HepG2 (cell line): ENCODE measurements around the gene MCEE. TPM values are rescaled to one million over a fixed set of nuclear protein-coding genes. Genes with fewer than 3 reads are reported as not detected.

ENCODE experiments used
- ARID2 ChIP-seq: sonication (generic); formaldehyde crosslinking; IDR thresholded peaks from 2 replicates; pipeline ENCODE4 v1.8.1; 2022; ENCODE audit warnings: mild to moderate bottlenecking, missing genetic modification reagents, borderline replicate concordance
- ATM ChIP-seq: fragments of 450-650 bp; IDR thresholded peaks from 2 replicates; pipeline ENCODE4 v1.7.1; 2017; ENCODE audit warnings: mild to moderate bottlenecking, borderline replicate concordance
- CBX2 ChIP-seq, 2 experiments: fragments of 200-600 bp in 1 of 2; sonication (generic); formaldehyde crosslinking in 1 of 2; IDR thresholded peaks; 2 replicates each; pipeline versions ENCODE4 v1.7.0 to v1.8.1; 2018 to 2022; ENCODE audit warnings: low read depth in 2 of 2, low read length in 1 of 2, mild to moderate bottlenecking in 1 of 2, missing genetic modification reagents in 1 of 2
- HMG20A ChIP-seq: IDR thresholded peaks from 2 replicates; pipeline ENCODE4 v1.6.1; 2016; ENCODE audit warnings: borderline replicate concordance
- HNF4A ChIP-seq: sonication (generic); formaldehyde crosslinking; IDR thresholded peaks from 2 replicates; pipeline ENCODE4 v1.4.0; 2020; ENCODE audit warnings: missing genetic modification reagents
- KLF6 ChIP-seq: IDR thresholded peaks from 2 replicates; pipeline ENCODE4 v1.8.0; 2016; ENCODE audit warnings: missing biosample characterization, missing genetic modification reagents
- MBNL3 ChIP-seq: fragments of 250-450 bp; sonication (Bioruptor Pico); conservative IDR thresholded peaks from 2 replicates; pipeline ENCODE4 v1.8.0; 2022; ENCODE audit warnings: mild to moderate bottlenecking, inconsistent platforms
- NCOA2 ChIP-seq: sonication (generic); formaldehyde crosslinking; IDR thresholded peaks from 2 replicates; pipeline ENCODE4 v1.8.0; 2022; ENCODE audit warnings: inconsistent platforms
- NFYB ChIP-seq: sonication (generic); formaldehyde crosslinking; IDR thresholded peaks from 2 replicates; pipeline ENCODE4 v1.4.0; 2020; ENCODE audit warnings: missing genetic modification reagents
- PHB2 ChIP-seq: fragments of 450-650 bp; IDR thresholded peaks from 2 replicates; pipeline ENCODE4 v1.6.1; 2018; ENCODE audit not compliant: partially characterized antibody
- PITX1 ChIP-seq: sonication (generic); formaldehyde crosslinking; IDR thresholded peaks from 2 replicates; pipeline ENCODE4 v1.5.1; 2020; ENCODE audit warnings: mild to moderate bottlenecking, missing genetic modification reagents
- PRMT3 ChIP-seq: sonication (generic); formaldehyde crosslinking; IDR thresholded peaks from 2 replicates; pipeline ENCODE4 v1.8.1; 2022; ENCODE audit warnings: low read depth, mild to moderate bottlenecking, moderate library complexity, missing genetic modification reagents, borderline replicate concordance
- RAD51 ChIP-seq: fragments of 450-650 bp; IDR thresholded peaks from 2 replicates; pipeline ENCODE4 v1.6.1; 2016; ENCODE audit warnings: borderline replicate concordance
- SRSF4 ChIP-seq: fragments of 200-400 bp; formaldehyde crosslinking; IDR thresholded peaks from one replicate; pipeline ENCODE4 v1.6.1; 2018; ENCODE audit warnings: mild to moderate bottlenecking, low read depth, low read length, moderate library complexity; ENCODE audit not compliant: poor library complexity, severe bottlenecking
- SYNCRIP ChIP-seq: fragments of 200-400 bp; formaldehyde crosslinking; IDR thresholded peaks from 2 replicates; pipeline ENCODE4 v1.6.1; 2018; ENCODE audit warnings: mild to moderate bottlenecking, low read depth, low read length; ENCODE audit not compliant: insufficient read depth
- TEAD3 ChIP-seq: optimal IDR thresholded peaks from 2 replicates; pipeline ENCODE3; 2016; ENCODE audit warnings: borderline replicate concordance
- ZKSCAN8 ChIP-seq: IDR thresholded peaks from 2 replicates; pipeline ENCODE4 v1.6.1; 2016; ENCODE audit warnings: borderline replicate concordance, missing genetic modification reagents, missing compliant biosample characterization
- ZMYM3 ChIP-seq: sonication (generic); formaldehyde crosslinking; IDR thresholded peaks from 2 replicates; pipeline ENCODE4 v1.5.1; 2020; ENCODE audit warnings: mild to moderate bottlenecking, missing genetic modification reagents
- ZNF251 ChIP-seq: sonication (generic); formaldehyde crosslinking; IDR thresholded peaks from 2 replicates; pipeline ENCODE4 v1.9.0; 2021; ENCODE audit warnings: mild to moderate bottlenecking, missing genetic modification reagents
- ZNF382 ChIP-seq: sonication (generic); formaldehyde crosslinking; IDR thresholded peaks from 2 replicates; pipeline ENCODE4 v1.5.0; 2020; ENCODE audit warnings: missing genetic modification reagents, mild to moderate bottlenecking, borderline replicate concordance
- ZNF431 ChIP-seq: sonication (generic); formaldehyde crosslinking; IDR thresholded peaks from 2 replicates; pipeline ENCODE4 v1.9.0; 2022; ENCODE audit warnings: missing genetic modification reagents, low read depth, mild to moderate bottlenecking, borderline replicate concordance
- ZNF563 ChIP-seq: sonication (generic); formaldehyde crosslinking; IDR thresholded peaks from 2 replicates; pipeline ENCODE4 v1.8.0; 2022; ENCODE audit warnings: mild to moderate bottlenecking, moderate library complexity, missing genetic modification reagents
- ZNF572 ChIP-seq: sonication (generic); formaldehyde crosslinking; IDR thresholded peaks from 2 replicates; pipeline ENCODE4 v1.5.1; 2020; ENCODE audit warnings: mild to moderate bottlenecking, missing genetic modification reagents
- ZSCAN25 ChIP-seq: sonication (generic); formaldehyde crosslinking; IDR thresholded peaks from 2 replicates; pipeline ENCODE4 v1.8.0; 2022; ENCODE audit warnings: mild to moderate bottlenecking, missing genetic modification reagents
- polyA plus RNA-seq, 8 experiments: library from polyadenylated mRNA; depleted of rRNA in 3 of 8; stranded (reverse) in 7 of 8; unstranded in 1 of 8; fragments of >200 nt; fragmentation: Illumina TruSeq in 4 of 8; extraction: Trizol in 4 of 8; gene quantifications; 2 replicates each; pipeline versions ENCODE4 v1.2.1 to v1.2.3, GENCODE V29; 2011 to 2016; ENCODE audit warnings: low read depth in 4 of 8, missing spikeins in 1 of 8, mixed read lengths in 1 of 8; ENCODE audit not compliant: insufficient read depth in 1 of 8
- total RNA-seq, 5 experiments: library from RNA; depleted of rRNA; stranded (reverse); fragments of >200 nt; fragmentation: Illumina TruSeq; extraction: Trizol; gene quantifications; 2 replicates each; pipeline ENCODE4 v1.2.3, GENCODE V29; 2016; ENCODE audit warnings: low read depth in 1 of 5
- TF ChIP-seq, protein P1 (sequence below): sonication (generic); formaldehyde crosslinking; IDR thresholded peaks from 2 replicates; pipeline ENCODE4 v1.4.0; 2020; ENCODE audit warnings: missing genetic modification reagents
- TF ChIP-seq, protein P2 (sequence below): IDR thresholded peaks from 2 replicates; pipeline ENCODE4 v1.6.1; 2016; ENCODE audit warnings: low read depth, control low read depth
- TF ChIP-seq, protein P3 (sequence below): sonication (generic); formaldehyde crosslinking; IDR thresholded peaks from 2 replicates; pipeline ENCODE4 v1.4.0; 2020; ENCODE audit warnings: missing genetic modification reagents, borderline replicate concordance
- TF ChIP-seq, protein P4 (sequence below): sonication (generic); formaldehyde crosslinking; IDR thresholded peaks from 2 replicates; pipeline ENCODE4 v1.8.1; 2023; ENCODE audit warnings: missing genetic modification reagents, mild to moderate bottlenecking, borderline replicate concordance

The MCEE gene
- total and polyA plus RNA-seq, 2 of the 13 experiments (the other 11 are each of a cell fraction or from before 2014, with no cell fraction given), result 32.0 to 66.9 TPM

DNA sequence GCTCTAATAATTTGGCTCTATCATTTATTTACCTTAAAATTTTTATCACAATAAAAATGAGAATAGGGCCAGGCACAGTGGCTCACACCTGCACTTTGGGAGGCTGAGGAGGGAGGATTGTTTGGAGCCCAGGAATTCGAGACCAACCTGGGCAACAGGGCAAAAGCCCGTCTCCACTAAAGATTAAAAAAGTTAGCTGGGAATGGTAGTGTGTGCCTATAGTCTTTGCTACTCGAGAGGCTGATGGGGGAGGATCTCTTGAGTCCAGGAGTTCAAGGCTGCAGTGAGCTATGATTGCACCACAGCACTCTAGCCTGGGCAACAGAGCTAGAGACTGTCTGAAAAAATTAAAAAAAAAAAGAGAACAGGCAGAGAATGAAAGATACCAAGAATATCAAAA lies 6.1 kb upstream of the MCEE start (continued):
- TF ChIP-seq, protein P1, sequence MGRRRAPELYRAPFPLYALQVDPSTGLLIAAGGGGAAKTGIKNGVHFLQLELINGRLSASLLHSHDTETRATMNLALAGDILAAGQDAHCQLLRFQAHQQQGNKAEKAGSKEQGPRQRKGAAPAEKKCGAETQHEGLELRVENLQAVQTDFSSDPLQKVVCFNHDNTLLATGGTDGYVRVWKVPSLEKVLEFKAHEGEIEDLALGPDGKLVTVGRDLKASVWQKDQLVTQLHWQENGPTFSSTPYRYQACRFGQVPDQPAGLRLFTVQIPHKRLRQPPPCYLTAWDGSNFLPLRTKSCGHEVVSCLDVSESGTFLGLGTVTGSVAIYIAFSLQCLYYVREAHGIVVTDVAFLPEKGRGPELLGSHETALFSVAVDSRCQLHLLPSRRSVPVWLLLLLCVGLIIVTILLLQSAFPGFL (CRISPR knock-in tag), result no peak
- TF ChIP-seq SYNCRIP (no peak), RAD51 (no peak), ZNF563 (CRISPR knock-in tag) (no peak), ZNF572 (no peak), NFYB (CRISPR knock-in tag) (no peak), ZNF382 (CRISPR knock-in tag) (no peak), HNF4A (CRISPR knock-in tag) (peak; percentile 94), ZKSCAN8 (CRISPR knock-in tag) (no peak), MBNL3 (CRISPR knock-in tag) (no peak), ZMYM3 (CRISPR knock-in tag) (peak; percentile 93), ZNF431 (no peak), KLF6 (CRISPR knock-in tag) (no peak), PITX1 (CRISPR knock-in tag) (no peak), PRMT3 (no peak), ZNF251 (CRISPR knock-in tag) (no peak), ARID2 (no peak), HMG20A (CRISPR knock-in tag) (no peak), NCOA2 (CRISPR knock-in tag) (peak; percentile 45; the same call in 1 of the 2 replicates), ATM (no peak), TEAD3 (peak; percentile 63), ZSCAN25 (CRISPR knock-in tag) (no peak), PHB2 (no peak), CBX2 (IDR thresholded peaks at IDR 0.05; ENCODE audit: low read depth, low read length) (no peak), CBX2 (CRISPR knock-in tag; IDR thresholded peaks at IDR 0.05; ENCODE audit: low read depth) (no peak), SRSF4 (no peak)
- TF ChIP-seq, protein P2, sequence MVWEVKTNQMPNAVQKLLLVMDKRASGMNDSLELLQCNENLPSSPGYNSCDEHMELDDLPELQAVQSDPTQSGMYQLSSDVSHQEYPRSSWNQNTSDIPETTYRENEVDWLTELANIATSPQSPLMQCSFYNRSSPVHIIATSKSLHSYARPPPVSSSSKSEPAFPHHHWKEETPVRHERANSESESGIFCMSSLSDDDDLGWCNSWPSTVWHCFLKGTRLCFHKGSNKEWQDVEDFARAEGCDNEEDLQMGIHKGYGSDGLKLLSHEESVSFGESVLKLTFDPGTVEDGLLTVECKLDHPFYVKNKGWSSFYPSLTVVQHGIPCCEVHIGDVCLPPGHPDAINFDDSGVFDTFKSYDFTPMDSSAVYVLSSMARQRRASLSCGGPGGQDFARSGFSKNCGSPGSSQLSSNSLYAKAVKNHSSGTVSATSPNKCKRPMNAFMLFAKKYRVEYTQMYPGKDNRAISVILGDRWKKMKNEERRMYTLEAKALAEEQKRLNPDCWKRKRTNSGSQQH (CRISPR knock-in tag), result no peak
- TF ChIP-seq, protein P3, sequence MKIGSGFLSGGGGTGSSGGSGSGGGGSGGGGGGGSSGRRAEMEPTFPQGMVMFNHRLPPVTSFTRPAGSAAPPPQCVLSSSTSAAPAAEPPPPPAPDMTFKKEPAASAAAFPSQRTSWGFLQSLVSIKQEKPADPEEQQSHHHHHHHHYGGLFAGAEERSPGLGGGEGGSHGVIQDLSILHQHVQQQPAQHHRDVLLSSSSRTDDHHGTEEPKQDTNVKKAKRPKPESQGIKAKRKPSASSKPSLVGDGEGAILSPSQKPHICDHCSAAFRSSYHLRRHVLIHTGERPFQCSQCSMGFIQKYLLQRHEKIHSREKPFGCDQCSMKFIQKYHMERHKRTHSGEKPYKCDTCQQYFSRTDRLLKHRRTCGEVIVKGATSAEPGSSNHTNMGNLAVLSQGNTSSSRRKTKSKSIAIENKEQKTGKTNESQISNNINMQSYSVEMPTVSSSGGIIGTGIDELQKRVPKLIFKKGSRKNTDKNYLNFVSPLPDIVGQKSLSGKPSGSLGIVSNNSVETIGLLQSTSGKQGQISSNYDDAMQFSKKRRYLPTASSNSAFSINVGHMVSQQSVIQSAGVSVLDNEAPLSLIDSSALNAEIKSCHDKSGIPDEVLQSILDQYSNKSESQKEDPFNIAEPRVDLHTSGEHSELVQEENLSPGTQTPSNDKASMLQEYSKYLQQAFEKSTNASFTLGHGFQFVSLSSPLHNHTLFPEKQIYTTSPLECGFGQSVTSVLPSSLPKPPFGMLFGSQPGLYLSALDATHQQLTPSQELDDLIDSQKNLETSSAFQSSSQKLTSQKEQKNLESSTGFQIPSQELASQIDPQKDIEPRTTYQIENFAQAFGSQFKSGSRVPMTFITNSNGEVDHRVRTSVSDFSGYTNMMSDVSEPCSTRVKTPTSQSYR (CRISPR knock-in tag), result peak; percentile 81
- TF ChIP-seq, protein P4, sequence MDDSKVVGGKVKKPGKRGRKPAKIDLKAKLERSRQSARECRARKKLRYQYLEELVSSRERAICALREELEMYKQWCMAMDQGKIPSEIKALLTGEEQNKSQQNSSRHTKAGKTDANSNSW (CRISPR knock-in tag), result no peak
